Activated CD8-positive, alpha-beta memory T cell treated with anti-CD3 and anti-CD28 coated beads for 24 hours (primary cell): ENCODE results near the gene VSIG10L.

Experiments used
- DNase-seq: peaks from one replicate; pipeline ENCODE4 v3.0.0-alpha.2; 2020

The VSIG10L gene

GRCh38 chr19:51337861-51338562 lies 3.9 kb downstream of the VSIG10L start:
- no peak for DNase-seq

GRCh38 chr19:51337141-51337860 lies 4.6 kb downstream of the VSIG10L start:
- no peak for DNase-seq

- no peak for DNase-seq
Observed at GRCh38 chr19:51333836-51334460, 8.0 kb downstream of the VSIG10L start.

GRCh38 chr19:51331716-51332115 lies 10.2 kb downstream of the VSIG10L start:
- no peak for DNase-seq

GRCh38 chr19:51331193-51331592 lies 10.7 kb downstream of the VSIG10L start:
- DNase-seq: no peak

- DNase-seq: no peak
Observed at GRCh38 chr19:51330366-51330765, 11.6 kb downstream of the VSIG10L start.

- DNase-seq: no peak
Observed at GRCh38 chr19:51329411-51329810, 12.5 kb downstream of the VSIG10L start.

GRCh38 chr19:51327066-51328001 lies 14.6 kb downstream of the VSIG10L start:
- DNase-seq: peak; percentile 77

GRCh38 chr19:51326216-51327065 lies 15.5 kb downstream of the VSIG10L start:
- no peak for DNase-seq

GRCh38 chr19:51325161-51325976 lies 16.6 kb downstream of the VSIG10L start:
- no peak for DNase-seq

GRCh38 chr19:51324167-51324481 lies 17.8 kb downstream of the VSIG10L start:
- no peak for DNase-seq

GRCh38 chr19:51323481-51324166 lies 18.3 kb downstream of the VSIG10L start:
- no peak for DNase-seq

GRCh38 chr19:51321799-51322198 lies 20.1 kb downstream of the VSIG10L start:
- DNase-seq: no peak

GRCh38 chr19:51320280-51320657 lies 21.7 kb downstream of the VSIG10L start:
- DNase-seq: no peak

- no peak for DNase-seq
Observed at GRCh38 chr19:51319649-51320279, 22.2 kb downstream of the VSIG10L start.

- no peak for DNase-seq
Observed at GRCh38 chr19:51318687-51319648, 23.0 kb downstream of the VSIG10L start.

GRCh38 chr19:51317968-51318367 lies 24.0 kb downstream of the VSIG10L start:
- DNase-seq: no peak

- DNase-seq: no peak
Observed at GRCh38 chr19:51317376-51317775, 24.6 kb downstream of the VSIG10L start.

- no peak for DNase-seq
Observed at GRCh38 chr19:51316688-51317087, 25.3 kb downstream of the VSIG10L start.
